ENCODE measurements around the gene PIP4K2A. TPM values are rescaled to one million over a fixed set of nuclear protein-coding genes. Genes with fewer than 3 reads are reported as not detected.

PIP4K2A gene
- total RNA-seq, 1 donor from 2014 or later, result 37.6 TPM

DNA sequence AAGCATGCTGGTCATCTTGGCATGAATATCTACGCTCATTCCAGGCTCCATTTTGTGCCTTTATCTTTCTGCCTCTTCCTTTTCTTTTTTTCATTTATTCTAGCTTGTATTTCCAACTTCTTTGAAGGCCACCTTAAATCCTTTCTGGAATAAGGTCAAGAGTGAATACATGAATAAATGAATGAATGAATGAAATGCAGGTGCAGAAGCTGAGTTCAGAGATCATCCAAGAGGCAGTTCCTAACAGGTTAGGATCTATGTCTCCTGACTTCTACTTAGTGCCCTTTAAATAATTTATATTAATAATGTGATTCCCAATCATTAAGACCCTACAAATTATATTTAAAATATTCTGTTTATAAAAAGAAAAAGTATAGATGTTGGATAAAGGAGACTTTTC lies 125.9 kb downstream of the PIP4K2A start:
- Mint-ChIP-seq H3K4me3 (no peak overlapping the region), H3K9me3 (no peaks in the 10 kb centered on the region), H3K27ac (no peak overlapping the region), H3K27me3 (ENCODE audit: low read depth) (no peaks in the 10 kb centered on the region), H3K36me3 (peaks cover 18% of the 10 kb centered on the region), H3K4me1 (peaks cover 17% of the 10 kb centered on the region)
- DNase-seq (ENCODE audit: low spot score in 2 of 2, unreplicated experiment in 2 of 2), result no peak
- TF ChIP-seq, protein P1, sequence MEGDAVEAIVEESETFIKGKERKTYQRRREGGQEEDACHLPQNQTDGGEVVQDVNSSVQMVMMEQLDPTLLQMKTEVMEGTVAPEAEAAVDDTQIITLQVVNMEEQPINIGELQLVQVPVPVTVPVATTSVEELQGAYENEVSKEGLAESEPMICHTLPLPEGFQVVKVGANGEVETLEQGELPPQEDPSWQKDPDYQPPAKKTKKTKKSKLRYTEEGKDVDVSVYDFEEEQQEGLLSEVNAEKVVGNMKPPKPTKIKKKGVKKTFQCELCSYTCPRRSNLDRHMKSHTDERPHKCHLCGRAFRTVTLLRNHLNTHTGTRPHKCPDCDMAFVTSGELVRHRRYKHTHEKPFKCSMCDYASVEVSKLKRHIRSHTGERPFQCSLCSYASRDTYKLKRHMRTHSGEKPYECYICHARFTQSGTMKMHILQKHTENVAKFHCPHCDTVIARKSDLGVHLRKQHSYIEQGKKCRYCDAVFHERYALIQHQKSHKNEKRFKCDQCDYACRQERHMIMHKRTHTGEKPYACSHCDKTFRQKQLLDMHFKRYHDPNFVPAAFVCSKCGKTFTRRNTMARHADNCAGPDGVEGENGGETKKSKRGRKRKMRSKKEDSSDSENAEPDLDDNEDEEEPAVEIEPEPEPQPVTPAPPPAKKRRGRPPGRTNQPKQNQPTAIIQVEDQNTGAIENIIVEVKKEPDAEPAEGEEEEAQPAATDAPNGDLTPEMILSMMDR (IDR thresholded peaks at IDR 0.05; ENCODE audit: unreplicated experiment), result no peak

- H3K27ac Mint-ChIP-seq, result no peak overlapping the region
- TF ChIP-seq, protein P1 (IDR thresholded peaks at IDR 0.05; ENCODE audit: unreplicated experiment), result no peak
- H3K27me3 Mint-ChIP-seq (ENCODE audit: low read depth), result no peaks in the 10 kb centered on the region
- no peaks in the 10 kb centered on the region for H3K9me3 Mint-ChIP-seq
- H3K4me3 Mint-ChIP-seq, result no peak overlapping the region
- peaks cover 2% of the 10 kb centered on the region for H3K4me1 Mint-ChIP-seq
- no peak for DNase-seq (ENCODE audit: low spot score in 2 of 2, unreplicated experiment in 2 of 2)
- H3K36me3 Mint-ChIP-seq, result peaks cover 20% of the 10 kb centered on the region
Measured at GRCh38 chr10:22583683-22584082, 130.7 kb downstream of the PIP4K2A start.

- DNase-seq (ENCODE audit: low spot score in 2 of 2, unreplicated experiment in 2 of 2), result no peak
- Mint-ChIP-seq H3K27me3 (ENCODE audit: low read depth) (no peaks in the 10 kb centered on the region), H3K4me3 (no peak overlapping the region), H3K4me1 (peaks cover 2% of the 10 kb centered on the region), H3K9me3 (no peaks in the 10 kb centered on the region), H3K36me3 (peaks cover 23% of the 10 kb centered on the region), H3K27ac (no peak overlapping the region)
- TF ChIP-seq, protein P1 (IDR thresholded peaks at IDR 0.05; ENCODE audit: unreplicated experiment), result no peak
Measured at GRCh38 chr10:22581461-22581860, 132.9 kb downstream of the PIP4K2A start.

DNA sequence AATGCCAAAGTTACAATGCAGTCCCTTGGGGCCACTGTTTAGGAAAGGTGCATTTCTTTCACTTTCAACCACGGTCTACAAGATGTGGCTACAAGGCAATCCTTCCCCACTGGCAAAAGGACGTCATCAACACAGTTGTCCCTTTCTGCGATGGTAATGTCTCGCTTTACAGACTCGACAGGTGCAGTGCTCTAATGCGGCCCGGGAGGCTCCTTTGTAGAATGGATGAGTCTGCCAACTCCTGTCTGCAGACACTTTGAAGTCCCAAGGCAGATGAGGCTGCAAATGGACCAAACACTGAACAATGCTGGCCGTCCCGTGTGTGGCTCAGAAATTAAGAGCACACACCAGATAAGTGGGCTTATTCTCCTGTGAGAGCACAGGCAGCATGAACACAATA lies 133.7 kb downstream of the PIP4K2A start:
- DNase-seq (ENCODE audit: low spot score in 2 of 2, unreplicated experiment in 2 of 2), result no peak
- peaks cover 28% of the 10 kb centered on the region for H3K36me3 Mint-ChIP-seq
- TF ChIP-seq, protein P1 (IDR thresholded peaks at IDR 0.05; ENCODE audit: unreplicated experiment), result no peak
- no peaks in the 10 kb centered on the region for H3K9me3 Mint-ChIP-seq
- H3K27ac Mint-ChIP-seq, result no peak overlapping the region
- H3K27me3 Mint-ChIP-seq (ENCODE audit: low read depth), result no peaks in the 10 kb centered on the region
- no peak overlapping the region for H3K4me3 Mint-ChIP-seq
- H3K4me1 Mint-ChIP-seq, result peaks cover 2% of the 10 kb centered on the region

- no peak overlapping the region for H3K27ac Mint-ChIP-seq
- TF ChIP-seq, protein P1 (IDR thresholded peaks at IDR 0.05; ENCODE audit: unreplicated experiment), result no peak
- no peak overlapping the region for H3K4me3 Mint-ChIP-seq
- no peaks in the 10 kb centered on the region for H3K9me3 Mint-ChIP-seq
- H3K27me3 Mint-ChIP-seq (ENCODE audit: low read depth), result no peaks in the 10 kb centered on the region
- H3K4me1 Mint-ChIP-seq, result peaks cover 2% of the 10 kb centered on the region
- H3K36me3 Mint-ChIP-seq, result peaks cover 35% of the 10 kb centered on the region
- DNase-seq (ENCODE audit: low spot score in 2 of 2, unreplicated experiment in 2 of 2), result no peak
Measured at GRCh38 chr10:22579826-22580225, 134.6 kb downstream of the PIP4K2A start.
